K562 (cell line): ENCODE data around the gene RIC3. TPM values are rescaled to one million over a fixed set of nuclear protein-coding genes. Genes with fewer than 3 reads are reported as not detected.

Experiments used
- ATAC-seq: fragments of 200-7000 bp; cut with Tn5 transposase; 3 replicates; pipeline ENCODE4 v1.9.1; 2020; ENCODE audit warnings: moderate library complexity
- BruUV-seq: library from RNA; stranded (reverse); fragments of 400-500 nt; replicated peaks from 2 replicates; lab custom pipeline; 2021; lab: Mats Ljungman, UMichigan
- CTCF ChIA-PET: fragments of 300-600 bp; formaldehyde crosslinking; extraction: SDS; loops from one replicate; lab custom pipeline; 2021; ENCODE audit warnings: low intra/inter-chr PET ratio; lab: Yijun Ruan, JAX
- POLR2A ChIA-PET: fragments of 300-600, 350-650 bp; sonication (Branson Sonifier 250); formaldehyde crosslinking; extraction: SDS; loops from one replicate; lab custom pipeline; 2021; ENCODE audit warnings: antibody characterized with exemption, inconsistent platforms; lab: Yijun Ruan, JAX
- DNase-seq, 4 experiments: peaks; one replicate each; pipeline versions ENCODE4 v3.0.0 to v3.0.0-alpha.2; 2011 to 2018; ENCODE audit warnings: low spot score in 3 of 4, mixed read lengths in 3 of 4; ENCODE audit errors: extremely low read depth in 1 of 4
- FAIRE-seq: peaks from 2 replicates; lab custom pipeline; 2011; peaks lifted over from hg19 to GRCh38; lab: Jason Lieb, UNC
- H2AFZ ChIP-seq: 2 replicates; pipeline ENCODE4 v1.6.0; 2011; ENCODE audit warnings: low read depth, low read length, control low read depth, inconsistent platforms
- H3K27ac ChIP-seq: fragments of 200-600 bp; 3 replicates; pipeline ENCODE4 v1.8.0; 2011; ENCODE audit warnings: low read depth, mild to moderate bottlenecking, control low read depth, inconsistent platforms, low read length, moderate library complexity, mixed read lengths; ENCODE audit errors: extremely low read depth
- H3K27me3 ChIP-seq, 2 experiments: fragments of 300-600 bp in 1 of 2; 2 replicates in 1 of 2; 3 replicates in 1 of 2; pipeline versions ENCODE4 v1.6.0 to v1.8.0; 2011; ENCODE audit warnings: inconsistent platforms in 2 of 2, low read length in 2 of 2, mild to moderate bottlenecking in 1 of 2, mixed read lengths in 1 of 2, moderate library complexity in 1 of 2; ENCODE audit not compliant: control insufficient read depth in 2 of 2, insufficient read depth in 2 of 2
- H3K36me3 ChIP-seq: fragments of 300-600 bp; 3 replicates; pipeline ENCODE4 v1.8.0; 2011; ENCODE audit warnings: mild to moderate bottlenecking, low read length, inconsistent platforms; ENCODE audit not compliant: control insufficient read depth, insufficient read depth
- H3K4me1 ChIP-seq, 2 experiments: fragments of 200-600 bp in 1 of 2; replicated peaks in 1 of 2; 2 replicates in 1 of 2; 3 replicates in 1 of 2; pipeline versions ENCODE4 v1.5.1 to v1.8.0; 2011; ENCODE audit warnings: inconsistent platforms in 2 of 2, low read length in 2 of 2, mild to moderate bottlenecking in 1 of 2, mixed read lengths in 1 of 2, moderate library complexity in 1 of 2; ENCODE audit not compliant: control insufficient read depth in 2 of 2, insufficient read depth in 2 of 2
- H3K4me2 ChIP-seq: 2 replicates; pipeline ENCODE4 v1.6.1; 2011; ENCODE audit warnings: low read length, control low read depth, inconsistent platforms, mixed read lengths; ENCODE audit not compliant: insufficient read depth
- H3K4me3 ChIP-seq: fragments of 200-600 bp; sonication (generic), shearing (Covaris generic); 2 replicates; pipeline ENCODE4 v1.5.1; 2016; ENCODE audit warnings: control low read depth, inconsistent platforms
- H3K79me2 ChIP-seq: fragments of 200-600 bp; 3 replicates; pipeline ENCODE4 v1.8.0; 2011; ENCODE audit warnings: low read length, inconsistent platforms; ENCODE audit not compliant: control insufficient read depth, insufficient read depth
- H3K9ac ChIP-seq, 2 experiments: 2 replicates each; pipeline versions ENCODE4 v1.6.0 to v1.6.1; 2011; ENCODE audit warnings: low read depth in 2 of 2, low read length in 2 of 2, control low read depth in 1 of 2, inconsistent platforms in 1 of 2, mild to moderate bottlenecking in 1 of 2, mixed read lengths in 1 of 2; ENCODE audit not compliant: insufficient read depth in 1 of 2
- H3K9me1 ChIP-seq: one replicate; pipeline ENCODE4 v1.6.0; 2011; ENCODE audit warnings: inconsistent platforms, mild to moderate bottlenecking, low read length, moderate library complexity; ENCODE audit not compliant: control insufficient read depth, insufficient read depth
- H3K9me3 ChIP-seq: replicated peaks from 2 replicates; pipeline ENCODE4 v1.5.1; 2011; ENCODE audit warnings: low read depth, low read length, inconsistent platforms; ENCODE audit not compliant: control insufficient read depth, insufficient read depth
- H4K20me1 ChIP-seq: replicated peaks from 2 replicates; pipeline ENCODE4 v1.6.1; 2011; ENCODE audit warnings: low read length, inconsistent platforms, mixed read lengths; ENCODE audit not compliant: control insufficient read depth, insufficient read depth
- ARID1B ChIP-seq: fragments of 450-650 bp; IDR thresholded peaks from 2 replicates; pipeline ENCODE4 v1.6.1; 2016; ENCODE audit warnings: antibody characterized with exemption, mild to moderate bottlenecking, inconsistent platforms
- BCL6 ChIP-seq: fragments of 250-450 bp; sonication (Bioruptor Pico); IDR thresholded peaks from 2 replicates; pipeline ENCODE4 v1.4.0; 2020
- CBFA2T3 ChIP-seq: fragments of 450-650 bp; IDR thresholded peaks from 2 replicates; pipeline ENCODE4 v1.6.1; 2017
- TAL1 ChIP-seq: fragments of 450-650 bp; IDR thresholded peaks from 2 replicates; pipeline ENCODE4 v1.6.1; 2016; ENCODE audit warnings: mild to moderate bottlenecking
- TCF3 ChIP-seq: sonication (generic); formaldehyde crosslinking; IDR thresholded peaks from 2 replicates; pipeline ENCODE4 v1.4.0; 2020; ENCODE audit warnings: mild to moderate bottlenecking, missing genetic modification reagents
- TEAD4 ChIP-seq, 2 experiments: sonication (generic) in 1 of 2; formaldehyde crosslinking in 1 of 2; IDR thresholded peaks; 2 replicates each; pipeline versions ENCODE4 v1.6.1 to v1.8.0; 2012 to 2022; ENCODE audit warnings: borderline replicate concordance in 1 of 2, inconsistent platforms in 1 of 2, low read length in 1 of 2, mild to moderate bottlenecking in 1 of 2, missing genetic modification reagents in 1 of 2
- TRIM28 ChIP-seq: fragments of 450-650 bp; IDR thresholded peaks from 2 replicates; pipeline ENCODE4 v1.6.1; 2017
- WHSC1 ChIP-seq: IDR thresholded peaks from one replicate; pipeline ENCODE4 v1.6.1; 2012; ENCODE audit warnings: low read length, control low read depth, inconsistent platforms
- ZNF133 ChIP-seq: fragments of 250-450 bp; sonication (Bioruptor Pico); IDR thresholded peaks from 2 replicates; pipeline ENCODE4 v1.4.0; 2020; ENCODE audit warnings: mild to moderate bottlenecking
- ZNF512 ChIP-seq: IDR thresholded peaks from 2 replicates; pipeline ENCODE4 v1.6.1; 2016; ENCODE audit warnings: missing genetic modification characterization, missing compliant biosample characterization
- WGBS: fragments of 100-300 bp; shearing (Covaris generic); methylation state at CpG from one replicate; pipeline ENCODE4 v1.1.6; 2016; ENCODE audit warnings: low coverage, mixed read lengths; ENCODE audit not compliant: insufficient coverage; ENCODE audit errors: missing lambda C conversion rate; 5-methylcytosine and 5-hydroxymethylcytosine counted together
- in situ Hi-C: fragments of 300-500 bp; cut with MboI; formaldehyde crosslinking; loops from 4 replicates; pipeline ENCODE4 v1.15.0; 2018; ENCODE audit warnings: inconsistent platforms, mixed read lengths
- intact Hi-C: fragments of 100-400 bp; cut with micrococcal nuclease; formaldehyde crosslinking; loops from 2 replicates; pipeline ENCODE4 v1.14.2; 2022
- polyA plus RNA-seq, 8 experiments: library from polyadenylated mRNA; depleted of rRNA in 4 of 8; stranded (reverse) in 5 of 8; unstranded in 3 of 8; fragments of >200 nt; fragmentation: Nextera tagmentation in 2 of 8; fragmentation: Illumina TruSeq in 1 of 8; extraction: Ambion mirVana in 2 of 8; extraction: Trizol in 1 of 8; gene quantifications; 2 replicates each; pipeline versions ENCODE4 v1.2.1 to v1.2.3, GENCODE V29; 2011 to 2014; ENCODE audit warnings: inconsistent platforms in 1 of 8, missing spikeins in 1 of 8
- total RNA-seq, 7 experiments: library from RNA; depleted of rRNA in 6 of 7; stranded (reverse); fragments of >200 nt in 6 of 7; fragmentation: Illumina TruSeq in 2 of 7; extraction: Trizol in 2 of 7; gene quantifications; 2 replicates each; pipeline versions ENCODE4 v1.2.1 to v1.2.3, GENCODE V29; 2011 to 2021; ENCODE audit warnings: low replicate concordance in 1 of 7
- TF ChIP-seq, protein P1 (sequence below): IDR thresholded peaks from 2 replicates; pipeline ENCODE4 v1.6.1; 2011; ENCODE audit warnings: borderline replicate concordance, low read depth, mild to moderate bottlenecking, moderate library complexity, low read length; ENCODE audit not compliant: insufficient read depth, poor library complexity, severe bottlenecking

The RIC3 gene
- total and polyA plus RNA-seq, 9 of the 15 experiments (the other 6 are each of a cell fraction or from before 2014, with no cell fraction given) = 0.03 to 0.16 (median 0.05) TPM; not detected in 4

DNA sequence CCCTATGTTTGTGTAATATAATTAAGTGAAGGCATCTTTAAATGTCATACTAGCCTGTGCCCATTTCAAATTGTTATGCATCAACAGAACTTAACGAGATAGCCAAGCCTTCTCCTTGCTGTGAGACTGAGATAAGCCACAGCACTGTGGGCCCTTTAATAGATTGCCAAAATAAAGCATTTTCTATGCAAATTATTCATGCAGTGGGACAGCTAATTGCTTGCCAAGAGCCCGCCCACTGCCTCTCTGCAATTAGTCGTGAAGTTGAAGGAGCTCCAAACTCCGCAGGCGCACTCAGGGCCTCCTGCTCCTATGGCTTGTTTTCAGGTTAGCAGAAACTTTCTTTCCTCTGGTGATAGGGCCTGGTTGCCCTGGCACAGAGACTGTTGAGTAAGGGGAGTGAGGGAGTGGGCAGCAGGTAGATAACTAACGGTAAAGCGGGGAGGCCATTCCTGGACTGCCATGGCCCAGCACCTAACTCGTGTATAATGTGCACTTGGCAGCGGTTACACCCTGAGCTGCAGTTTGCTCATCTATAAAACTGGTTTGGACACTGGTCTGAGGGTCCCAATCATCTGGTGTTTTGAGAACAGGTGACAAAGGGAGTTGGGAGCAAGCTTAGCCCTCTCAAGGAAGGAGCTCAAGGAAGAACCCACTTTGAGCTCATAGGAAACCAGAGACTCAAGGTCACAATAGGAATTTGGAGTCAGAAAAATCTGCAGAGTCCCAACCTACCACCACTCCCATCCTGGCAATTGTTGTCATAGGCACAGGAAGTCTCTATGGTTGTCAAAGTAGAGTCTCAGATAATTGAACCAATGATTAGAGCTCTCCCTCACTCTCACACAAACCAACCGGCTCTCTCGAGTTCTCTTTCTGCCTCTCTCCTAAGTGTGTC lies 33.9 kb upstream of the RIC3 start:
- Histone ChIP-seq H3K9me1 (no peaks in the 10 kb centered on the region), H3K4me1 (peaks cover 20 to 25% of the 10 kb centered on the region in 2 experiments; a peak in 4 of 5 replicates), H3K9ac (no peak overlapping the region), H3K9me3 (no peaks in the 10 kb centered on the region), H3K4me2 (peak overlapping the region; percentile 53), H3K27ac (no peak overlapping the region), H2AFZ (0 out of 2 replicates have a peak overlapping the region, but pooled peaks have one; percentile 17), H3K27me3 (0 out of 5 replicates have a peak, but pooled peaks cover 0 to 5% of the 10 kb centered on the region in 2 experiments), H3K4me3 (no peak overlapping the region), H3K79me2 (no peaks in the 10 kb centered on the region), H3K36me3 (no peaks in the 10 kb centered on the region), H4K20me1 (0 out of 2 replicates have a peak, but pooled peaks cover 3% of the 10 kb centered on the region)
- ChIA-PET CTCF (no interaction called here), POLR2A (interaction anchor here (0.6 to 0.8 kb wide), 3 partner anchors 8 to 578 kb away, joined by 3 to 4 read pairs (median 3); no protein-coding TSS in a partner anchor)
- in situ Hi-C loops = no loop called here
- peak; percentile 37 for TF ChIP-seq ARID1B
- TF ChIP-seq ZNF133 (CRISPR knock-in tag) = no peak
- TF ChIP-seq TAL1 = peak; percentile 62
- peak; percentile 46; the same call in 1 of the 2 replicates for TF ChIP-seq TCF3 (CRISPR knock-in tag)
- TF ChIP-seq, protein P1, sequence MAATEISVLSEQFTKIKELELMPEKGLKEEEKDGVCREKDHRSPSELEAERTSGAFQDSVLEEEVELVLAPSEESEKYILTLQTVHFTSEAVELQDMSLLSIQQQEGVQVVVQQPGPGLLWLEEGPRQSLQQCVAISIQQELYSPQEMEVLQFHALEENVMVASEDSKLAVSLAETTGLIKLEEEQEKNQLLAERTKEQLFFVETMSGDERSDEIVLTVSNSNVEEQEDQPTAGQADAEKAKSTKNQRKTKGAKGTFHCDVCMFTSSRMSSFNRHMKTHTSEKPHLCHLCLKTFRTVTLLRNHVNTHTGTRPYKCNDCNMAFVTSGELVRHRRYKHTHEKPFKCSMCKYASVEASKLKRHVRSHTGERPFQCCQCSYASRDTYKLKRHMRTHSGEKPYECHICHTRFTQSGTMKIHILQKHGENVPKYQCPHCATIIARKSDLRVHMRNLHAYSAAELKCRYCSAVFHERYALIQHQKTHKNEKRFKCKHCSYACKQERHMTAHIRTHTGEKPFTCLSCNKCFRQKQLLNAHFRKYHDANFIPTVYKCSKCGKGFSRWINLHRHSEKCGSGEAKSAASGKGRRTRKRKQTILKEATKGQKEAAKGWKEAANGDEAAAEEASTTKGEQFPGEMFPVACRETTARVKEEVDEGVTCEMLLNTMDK = no peak
- TF ChIP-seq ZNF512 (tag) = no peak
- TF ChIP-seq WHSC1 = no peak
- no peak for TF ChIP-seq TRIM28
- peak; percentile 58; the same call in 1 of the 2 replicates for TF ChIP-seq CBFA2T3
- no peak for TF ChIP-seq BCL6 (CRISPR knock-in tag)
- TF ChIP-seq TEAD4 (IDR thresholded peaks at IDR 0.05; ENCODE audit: low read length) = peak; percentile 75
- TF ChIP-seq TEAD4 (CRISPR knock-in tag; IDR thresholded peaks at IDR 0.05; ENCODE audit: borderline replicate concordance) = no peak
- BruUV-seq = no TSS peak
- intact Hi-C loops = no loop called here
- 15% methylated on average over 11 of the region's 11 CpGs for WGBS
- FAIRE-seq = no peak
- DNase-seq = peak in 1 of 4 experiments; percentile 17
- peak; percentile 41 for ATAC-seq
